ENCODE measurements around the gene STK32C.
"Not testable (repeated sequence)": the region's sequence is repeated elsewhere in the genome, so short reads cannot be mapped to it uniquely, and the experiment has no call there.

Gene STK32C

GRCh38 chr10:132270721-132271457 lies 36.9 kb downstream of the STK32C start:
- no peak overlapping the region for H3K27ac ChIP-seq
- no peak for DNase-seq (ENCODE audit: low read depth, low spot score)

- DNase-seq (ENCODE audit: low read depth, low spot score) = no peak
Observed at GRCh38 chr10:132270256-132270655, 37.5 kb downstream of the STK32C start.

GRCh38 chr10:132269266-132270230 lies 38.2 kb downstream of the STK32C start:
- DNase-seq (ENCODE audit: low read depth, low spot score) = no peak
- H3K27ac ChIP-seq = no peak overlapping the region

More at GRCh38 chr10:132270256-132270655, 37.5 kb downstream of the STK32C start:
- H3K27ac ChIP-seq = no peak overlapping the region

- not testable (repeated sequence) for DNase-seq (ENCODE audit: low read depth, low spot score); H3K27ac ChIP-seq
Observed at GRCh38 chr10:132267916-132268315, 39.8 kb downstream of the STK32C start.

- H3K27ac ChIP-seq = no peak overlapping the region
- no peak for DNase-seq (ENCODE audit: low read depth, low spot score)
Observed at GRCh38 chr10:132266594-132267161, 41.1 kb downstream of the STK32C start.

GRCh38 chr10:132265890-132266496 lies 41.8 kb downstream of the STK32C start:
- no peak for DNase-seq (ENCODE audit: low read depth, low spot score)
- no peak overlapping the region for H3K27ac ChIP-seq

- DNase-seq (ENCODE audit: low read depth, low spot score) = no peak
- no peak overlapping the region for H3K27ac ChIP-seq
Observed at GRCh38 chr10:132264966-132265889, 42.5 kb downstream of the STK32C start.

GRCh38 chr10:132264306-132264950 lies 43.3 kb downstream of the STK32C start:
- DNase-seq (ENCODE audit: low read depth, low spot score) = no peak
- H3K27ac ChIP-seq = no peak overlapping the region

- DNase-seq (ENCODE audit: low read depth, low spot score) = no peak
- no peak overlapping the region for H3K27ac ChIP-seq
Observed at GRCh38 chr10:132263866-132264265, 43.9 kb downstream of the STK32C start.

- no peak overlapping the region for H3K27ac ChIP-seq
- DNase-seq (ENCODE audit: low read depth, low spot score) = no peak
Observed at GRCh38 chr10:132259702-132260482, 47.9 kb downstream of the STK32C start.

GRCh38 chr10:132258423-132258822 lies 49.3 kb downstream of the STK32C start:
- H3K27ac ChIP-seq = no peak overlapping the region
- no peak for DNase-seq (ENCODE audit: low read depth, low spot score)

- no peak for DNase-seq (ENCODE audit: low read depth, low spot score)
Observed at GRCh38 chr10:132257907-132258306, 49.8 kb downstream of the STK32C start.

GRCh38 chr10:132257271-132257670 lies 50.5 kb downstream of the STK32C start:
- H3K27ac ChIP-seq = no peak overlapping the region
- DNase-seq (ENCODE audit: low read depth, low spot score) = no peak

More at GRCh38 chr10:132257907-132258306, 49.8 kb downstream of the STK32C start:
- H3K27ac ChIP-seq = no peak overlapping the region

- no peak for DNase-seq (ENCODE audit: low read depth, low spot score)
- no peak overlapping the region for H3K27ac ChIP-seq
Observed at GRCh38 chr10:132256866-132257265, 50.9 kb downstream of the STK32C start.

- H3K27ac ChIP-seq = no peak overlapping the region
- no peak for DNase-seq (ENCODE audit: low read depth, low spot score)
Observed at GRCh38 chr10:132255489-132256344, 52.0 kb downstream of the STK32C start.

GRCh38 chr10:132254841-132255240 lies 52.9 kb downstream of the STK32C start:
- no peak for DNase-seq (ENCODE audit: low read depth, low spot score)
- H3K27ac ChIP-seq = no peak overlapping the region

GRCh38 chr10:132253092-132253687 lies 54.6 kb downstream of the STK32C start:
- DNase-seq (ENCODE audit: low read depth, low spot score) = no peak
- no peak overlapping the region for H3K27ac ChIP-seq
